NCI-H1048 (cell line): ENCODE data around the gene UBL4B.

Source experiments
- DNase-seq: peaks from one replicate; lab custom pipeline; 2025; lab: John Stamatoyannopoulos, UW

Gene UBL4B

DNA sequence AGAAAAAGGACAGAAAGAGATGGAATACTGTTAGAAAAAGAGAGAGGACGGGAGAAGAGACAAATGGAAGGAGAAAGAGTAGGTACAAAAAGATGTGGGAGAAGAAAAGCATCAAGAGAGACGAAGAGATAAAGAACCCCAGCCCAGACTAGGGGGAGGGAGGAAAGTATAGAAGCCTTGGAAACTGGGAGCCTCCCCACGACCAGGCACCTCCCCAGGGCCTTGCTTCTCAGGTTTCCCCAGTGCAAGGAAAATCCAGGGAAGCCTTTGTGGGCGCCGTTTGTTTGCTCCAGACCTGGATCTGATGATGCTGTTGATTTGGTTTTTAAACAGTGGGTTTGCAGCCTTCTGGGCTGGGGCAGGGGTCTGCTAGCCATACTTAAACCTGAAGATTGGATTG is 26.6 kb upstream of the UBL4B start:
- DNase-seq, result no peak

DNA sequence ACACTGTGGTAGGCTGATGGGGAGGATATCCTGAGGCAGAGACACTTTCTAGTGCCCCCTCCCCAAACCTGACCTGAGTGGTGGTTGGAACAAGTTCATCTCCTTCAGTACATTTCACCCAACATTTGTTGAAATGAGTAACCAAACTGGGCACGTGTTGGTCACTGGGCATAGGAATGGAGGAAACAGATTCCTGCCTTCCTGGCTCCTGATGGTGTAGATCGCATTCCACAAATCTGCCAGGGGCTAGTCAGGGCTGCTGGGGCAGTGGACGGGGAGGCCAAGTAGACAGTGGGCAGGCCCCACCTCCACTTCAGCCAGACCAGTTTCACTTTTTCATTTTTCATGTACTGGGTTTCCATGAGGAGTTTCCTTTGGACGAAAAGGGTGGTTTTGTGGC is 25.3 kb upstream of the UBL4B start:
- DNase-seq, result no peak

GRCh38 chr1:110087812-110088738 is 24.2 kb upstream of the UBL4B start:
- peak; percentile 35 for DNase-seq

DNA sequence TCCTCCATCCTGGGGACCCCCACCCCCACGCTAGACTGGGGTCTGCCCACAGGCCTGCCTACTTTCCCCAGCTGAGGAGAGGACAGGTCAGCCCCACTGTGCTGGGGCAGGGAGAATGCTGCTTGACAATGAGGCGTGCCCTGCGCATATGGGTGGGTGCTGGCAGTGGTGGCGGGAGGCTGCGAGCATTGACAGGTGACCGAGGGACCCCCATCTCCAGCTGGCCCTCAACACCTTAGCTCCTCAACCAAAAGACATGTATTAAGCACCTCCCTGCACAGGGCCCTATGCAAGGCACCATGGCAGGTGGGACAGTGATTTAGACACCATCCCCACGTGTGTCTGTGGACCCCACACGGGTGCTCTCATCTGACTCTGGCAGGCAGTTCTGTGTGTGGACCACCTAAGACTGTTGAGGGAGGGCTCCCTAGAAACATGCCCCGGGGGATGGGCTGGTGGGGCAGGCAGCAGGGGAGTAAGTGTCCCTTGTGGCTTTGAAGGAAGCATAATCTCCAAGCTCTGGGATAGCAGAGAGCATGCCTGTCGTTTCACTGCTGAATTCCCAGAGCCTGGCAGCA is 23.4 kb upstream of the UBL4B start:
- DNase-seq, result no peak

DNA sequence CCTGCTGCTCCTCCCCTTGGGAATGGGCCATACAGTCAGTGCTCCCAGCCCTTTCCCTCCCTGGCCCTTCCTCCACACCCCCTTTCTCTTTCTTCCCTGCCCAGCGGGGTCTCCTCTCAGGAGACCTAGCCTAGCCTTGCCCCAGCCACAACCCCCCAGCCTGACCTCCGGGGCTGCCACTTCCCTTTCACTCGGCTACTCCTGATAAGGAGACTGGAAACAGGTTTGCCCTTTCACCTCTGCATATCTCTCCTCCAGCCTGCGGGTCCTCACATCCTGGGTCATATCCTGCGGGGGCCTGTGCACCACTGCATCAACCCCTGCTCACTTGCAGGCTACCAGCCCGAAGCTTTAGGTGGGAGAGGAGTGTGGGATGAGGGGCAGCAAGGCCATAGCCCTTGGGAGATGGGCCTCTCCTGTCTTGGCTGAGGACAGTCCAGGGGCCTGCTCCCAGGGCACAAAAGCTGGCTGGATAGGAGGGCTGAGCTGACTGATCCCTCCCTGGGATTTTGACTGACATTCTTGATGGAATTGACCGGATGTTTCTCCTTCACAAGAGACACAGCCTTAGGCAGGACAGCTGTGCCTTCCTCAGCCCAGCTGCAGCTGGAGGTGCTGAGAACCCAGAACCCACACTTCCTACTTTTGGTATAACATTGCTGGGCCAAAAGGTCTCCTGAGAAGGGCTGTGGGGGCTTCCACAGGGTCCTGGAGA is 22.5 kb upstream of the UBL4B start:
- DNase-seq, result no peak

DNA sequence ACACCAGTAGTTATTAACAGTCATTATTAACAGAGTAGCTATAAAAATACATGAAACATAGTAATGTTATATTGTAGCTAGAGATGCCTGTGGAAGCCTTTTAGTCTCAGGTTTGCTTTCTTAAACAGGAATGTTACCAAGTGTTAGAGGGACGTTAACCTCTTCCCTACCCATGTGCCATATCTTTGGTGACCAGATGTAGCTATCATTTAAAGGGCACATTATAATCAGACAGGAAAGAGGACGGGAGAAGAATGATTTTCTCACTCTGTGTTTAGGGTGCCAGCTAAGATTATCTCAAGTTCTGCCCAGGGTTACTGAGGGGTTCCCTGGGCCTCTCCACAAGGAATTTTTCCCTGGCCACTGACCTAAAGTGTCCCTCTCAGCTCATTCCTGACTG is 20.9 kb upstream of the UBL4B start:
- no peak for DNase-seq

- DNase-seq, result no peak
Observed at GRCh38 chr1:110091791-110092190, 20.5 kb upstream of the UBL4B start.

- DNase-seq, result no peak
Observed at GRCh38 chr1:110092991-110093390, 19.3 kb upstream of the UBL4B start.

GRCh38 chr1:110094931-110095654 is 17.1 kb upstream of the UBL4B start:
- DNase-seq, result no peak

- no peak for DNase-seq
Observed at GRCh38 chr1:110097507-110098221, 14.6 kb upstream of the UBL4B start.

DNA sequence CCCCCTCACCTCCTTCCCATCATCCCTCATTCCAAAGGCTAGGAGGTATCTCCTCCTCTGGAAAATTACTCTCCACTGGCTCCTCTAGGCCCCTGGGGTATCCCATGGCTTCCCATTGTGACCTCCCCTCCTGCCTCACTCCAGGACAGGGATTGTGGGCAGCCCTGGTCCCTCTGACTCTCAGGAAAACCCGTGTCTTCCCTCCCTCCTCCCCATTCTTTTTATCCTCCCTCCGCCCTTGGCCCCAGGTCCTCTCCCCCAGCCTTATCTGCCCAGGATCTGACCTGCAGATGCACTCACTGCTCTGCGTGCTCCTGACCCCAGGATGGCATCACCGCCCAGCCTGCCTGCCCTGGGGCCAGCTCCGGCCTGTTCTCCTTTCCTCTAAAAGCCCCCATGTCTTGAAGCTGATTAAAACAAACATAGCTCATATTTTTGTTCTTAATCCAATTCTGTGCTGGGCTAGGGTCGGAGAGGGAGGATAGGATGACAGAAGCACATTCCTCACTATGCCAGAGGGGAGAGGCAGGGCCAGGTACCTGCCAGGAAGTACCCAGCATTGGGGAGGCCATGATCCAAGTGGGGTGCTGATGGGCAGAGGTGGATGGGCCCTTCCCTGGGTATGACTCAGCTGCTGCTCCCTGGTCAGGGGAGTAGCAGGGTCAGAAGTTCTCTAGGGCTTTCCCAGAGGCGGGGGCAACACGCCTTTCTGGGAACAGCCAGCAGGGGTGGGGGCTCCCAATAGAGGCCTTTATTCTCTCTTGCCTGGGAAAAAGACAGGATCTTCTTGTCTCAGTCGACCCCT is 13.8 kb upstream of the UBL4B start:
- DNase-seq, result no peak

GRCh38 chr1:110100335-110100734 is 11.9 kb upstream of the UBL4B start:
- DNase-seq, result no peak

DNA sequence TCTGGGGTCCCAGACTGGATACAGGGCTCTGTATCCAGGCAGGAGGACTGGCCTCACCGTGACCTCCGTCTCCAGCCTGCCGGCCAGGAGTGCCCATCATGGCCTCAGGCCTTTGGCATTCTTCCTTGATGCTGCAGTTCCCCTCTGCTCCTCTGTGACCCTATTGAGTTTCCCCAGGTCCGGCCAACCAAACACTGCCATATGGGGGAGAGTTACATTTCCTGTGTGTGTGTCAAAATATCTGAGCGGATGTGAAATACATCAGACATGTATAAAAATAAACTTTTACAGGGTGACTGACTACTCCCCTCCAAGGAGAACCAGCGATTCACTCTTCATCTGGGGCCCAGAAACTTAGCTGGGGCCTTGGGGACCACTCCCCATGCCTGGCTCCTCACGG is 10.2 kb upstream of the UBL4B start:
- no peak for DNase-seq

- DNase-seq, result no peak
Observed at GRCh38 chr1:110106013-110106941, 6.0 kb upstream of the UBL4B start.

- no peak for DNase-seq
Observed at GRCh38 chr1:110107867-110108469, 4.3 kb upstream of the UBL4B start.

- DNase-seq, result no peak
Observed at GRCh38 chr1:110111081-110111480, 1.2 kb upstream of the UBL4B start.

- DNase-seq, result no peak
Observed at GRCh38 chr1:110112656-110113055, 413 bp downstream of the UBL4B start.

GRCh38 chr1:110113551-110113950 is 1.3 kb downstream of the UBL4B start:
- no peak for DNase-seq

- no peak for DNase-seq
Observed at GRCh38 chr1:110114173-110114572, 1.9 kb downstream of the UBL4B start.
